HEK293T (cell line): Measurements from ENCODE around the gene DYRK1A.

ENCODE experiments used
- CTCF ChIA-PET: fragments of 350-600 bp; formaldehyde crosslinking; extraction: SDS; loops from one replicate; lab custom pipeline; 2021; ENCODE audit warnings: antibody characterized with exemption, inconsistent platforms; lab: Yijun Ruan, JAX
- POLR2A ChIA-PET: fragments of 350-600 bp; formaldehyde crosslinking; extraction: SDS; loops from one replicate; lab custom pipeline; 2020; ENCODE audit warnings: antibody characterized with exemption, inconsistent platforms; lab: Yijun Ruan, JAX
- DNase-seq: peaks from one replicate; pipeline ENCODE4 v3.0.0; 2012; ENCODE audit warnings: mixed read lengths; ENCODE audit errors: extremely low spot score
- ARNT ChIP-seq: fragments of 450-650 bp; IDR thresholded peaks from 2 replicates; pipeline ENCODE4 v1.6.1; 2017; ENCODE audit warnings: mild to moderate bottlenecking
- BHLHE40 ChIP-seq: fragments of 450-650 bp; IDR thresholded peaks from 2 replicates; pipeline ENCODE4 v1.6.1; 2016; ENCODE audit warnings: mild to moderate bottlenecking, moderate library complexity, borderline replicate concordance
- CTBP1 ChIP-seq: fragments of 450-650 bp; IDR thresholded peaks from 2 replicates; pipeline ENCODE4 v1.6.1; 2016; ENCODE audit warnings: borderline replicate concordance
- ELF4 ChIP-seq: fragments of 450-650 bp; IDR thresholded peaks from 2 replicates; pipeline ENCODE4 v1.6.1; 2017; ENCODE audit warnings: antibody characterized with exemption
- FOXA1 ChIP-seq: fragments of 450-650 bp; IDR thresholded peaks from 2 replicates; pipeline ENCODE4 v1.6.1; 2016; ENCODE audit warnings: mild to moderate bottlenecking
- FOXK2 ChIP-seq: fragments of 450-650 bp; IDR thresholded peaks from 2 replicates; pipeline ENCODE4 v1.6.1; 2016; ENCODE audit warnings: mild to moderate bottlenecking
- FOXM1 ChIP-seq: fragments of 450-650 bp; IDR thresholded peaks from 2 replicates; pipeline ENCODE4 v1.6.1; 2017; ENCODE audit warnings: mild to moderate bottlenecking, borderline replicate concordance
- HDGF ChIP-seq: fragments of 450-650 bp; IDR thresholded peaks from 2 replicates; pipeline ENCODE4 v1.6.1; 2017; ENCODE audit warnings: antibody characterized with exemption, borderline replicate concordance
- L3MBTL2 ChIP-seq: fragments of 450-650 bp; conservative IDR thresholded peaks from 2 replicates; pipeline ENCODE4 v1.6.1; 2016; ENCODE audit warnings: mild to moderate bottlenecking
- LEF1 ChIP-seq: fragments of 450-650 bp; IDR thresholded peaks from 2 replicates; pipeline ENCODE4 v1.6.1; 2017; ENCODE audit warnings: mild to moderate bottlenecking, borderline replicate concordance
- NFRKB ChIP-seq: fragments of 450-650 bp; IDR thresholded peaks from 2 replicates; pipeline ENCODE4 v1.6.1; 2016; ENCODE audit warnings: mild to moderate bottlenecking, moderate library complexity
- PKNOX1 ChIP-seq: fragments of 450-650 bp; IDR thresholded peaks from 2 replicates; pipeline ENCODE4 v1.6.1; 2016
- SP1 ChIP-seq: fragments of 450-650 bp; IDR thresholded peaks from 2 replicates; pipeline ENCODE4 v1.6.1; 2017
- SUZ12 ChIP-seq: fragments of 450-650 bp; IDR thresholded peaks from 2 replicates; pipeline ENCODE4 v1.6.1; 2016; ENCODE audit warnings: mild to moderate bottlenecking
- TARDBP ChIP-seq: fragments of 450-650 bp; IDR thresholded peaks from 2 replicates; pipeline ENCODE4 v1.6.1; 2016
- ZNF384 ChIP-seq: fragments of 450-650 bp; IDR thresholded peaks from 2 replicates; pipeline ENCODE4 v1.6.1; 2016

DYRK1A gene

GRCh38 chr21:37508341-37508740 is 141.8 kb downstream of the DYRK1A start:
- DNase-seq = no peak
- POLR2A ChIA-PET = no interaction called here
- CTCF ChIA-PET = no interaction called here
- TF ChIP-seq SP1 (no peak), FOXK2 (no peak), ARNT (no peak), ZNF384 (no peak), SUZ12 (no peak), PKNOX1 (no peak), BHLHE40 (no peak), CTBP1 (no peak), FOXM1 (no peak), ELF4 (no peak), FOXA1 (no peak), LEF1 (no peak), NFRKB (no peak), TARDBP (no peak), HDGF (no peak), L3MBTL2 (no peak)

GRCh38 chr21:37509802-37510393 is 143.3 kb downstream of the DYRK1A start:
- ChIA-PET POLR2A (no interaction called here), CTCF (no interaction called here)
- no peak for DNase-seq
- TF ChIP-seq L3MBTL2 (no peak), FOXM1 (no peak), PKNOX1 (no peak), SUZ12 (no peak), ELF4 (no peak), CTBP1 (no peak), ARNT (no peak), HDGF (no peak), FOXA1 (no peak), ZNF384 (no peak), NFRKB (no peak), BHLHE40 (no peak), SP1 (no peak), FOXK2 (no peak), LEF1 (no peak), TARDBP (no peak)

- no peak for TF ChIP-seq ARNT
- no peak for TF ChIP-seq SUZ12
- no peak for TF ChIP-seq ZNF384
- TF ChIP-seq HDGF = no peak
- TF ChIP-seq FOXK2 = no peak
- no peak for TF ChIP-seq ELF4
- TF ChIP-seq LEF1 = no peak
- TF ChIP-seq NFRKB = no peak
- no peak for TF ChIP-seq BHLHE40
- TF ChIP-seq CTBP1 = no peak
- TF ChIP-seq SP1 = no peak
- TF ChIP-seq FOXA1 = no peak
- TF ChIP-seq FOXM1 = no peak
- ChIA-PET POLR2A (interaction anchor here (0.9 kb wide), 1 partner anchor 52 kb away, joined by 3 read pairs; no protein-coding TSS in a partner anchor), CTCF (no interaction called here)
- no peak for DNase-seq
Measured at GRCh38 chr21:37511848-37512247, 145.3 kb downstream of the DYRK1A start.

GRCh38 chr21:37513383-37513782 is 146.8 kb downstream of the DYRK1A start:
- POLR2A ChIA-PET = no interaction called here
- DNase-seq = no peak
- CTCF ChIA-PET = no interaction called here
- TF ChIP-seq BHLHE40 = no peak
- TF ChIP-seq PKNOX1 = no peak
- no peak for TF ChIP-seq ZNF384
- TF ChIP-seq CTBP1 = no peak
- TF ChIP-seq FOXK2 = no peak
- TF ChIP-seq FOXM1 = no peak
- no peak for TF ChIP-seq L3MBTL2
- no peak for TF ChIP-seq LEF1
- no peak for TF ChIP-seq ARNT
- TF ChIP-seq TARDBP = no peak
- TF ChIP-seq SUZ12 = no peak
- no peak for TF ChIP-seq SP1
- no peak for TF ChIP-seq ELF4

- TF ChIP-seq PKNOX1 (no peak), CTBP1 (no peak), FOXA1 (no peak), NFRKB (no peak), TARDBP (no peak), BHLHE40 (no peak), L3MBTL2 (no peak), HDGF (no peak), FOXK2 (no peak), ZNF384 (no peak), ELF4 (no peak), SUZ12 (no peak), SP1 (no peak), ARNT (no peak), FOXM1 (no peak)
- ChIA-PET CTCF (no interaction called here), POLR2A (no interaction called here)
- no peak for DNase-seq
Measured at GRCh38 chr21:37514038-37514667, 147.6 kb downstream of the DYRK1A start.
